Astrocyte (in vitro differentiated cells and primary cell): ENCODE results near the gene NIPAL3.
"Not testable (repeated sequence)": the region's sequence is repeated elsewhere in the genome, so short reads cannot be mapped to it uniquely, and the experiment has no call there.

ENCODE experiments used
- EZH2 ChIP-seq: IDR thresholded peaks from 2 replicates; pipeline ENCODE4 v1.6.1; 2012; ENCODE audit warnings: mild to moderate bottlenecking, low read length, inconsistent platforms; ENCODE audit not compliant: insufficient read depth
- TF ChIP-seq, protein P1 (sequence below): IDR thresholded peaks from 2 replicates; pipeline ENCODE4 v1.5.1; 2011; ENCODE audit warnings: low read depth, mild to moderate bottlenecking, inconsistent platforms, low read length, moderate library complexity; ENCODE audit not compliant: insufficient read depth

DNA sequence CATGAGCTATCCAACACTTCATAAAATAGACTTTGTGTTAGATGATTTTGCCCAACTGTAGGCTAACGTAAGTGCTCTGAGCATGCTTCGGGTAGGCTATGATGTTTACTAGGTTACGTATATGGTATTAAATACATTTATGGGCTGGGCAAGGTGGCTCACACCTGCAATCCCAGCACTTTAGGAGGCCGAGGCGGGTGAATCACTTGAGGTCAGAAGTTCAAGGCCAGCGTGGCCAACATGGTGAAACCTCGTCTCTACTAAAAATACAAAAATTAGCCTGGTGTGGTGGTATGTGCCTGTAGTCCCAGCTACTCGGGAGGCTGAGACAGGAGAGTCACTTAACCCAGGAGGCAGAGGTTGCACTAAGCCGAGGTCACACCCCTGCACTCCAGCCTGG is 77.3 kb downstream of the NIPAL3 start:
- TF ChIP-seq, protein P1, sequence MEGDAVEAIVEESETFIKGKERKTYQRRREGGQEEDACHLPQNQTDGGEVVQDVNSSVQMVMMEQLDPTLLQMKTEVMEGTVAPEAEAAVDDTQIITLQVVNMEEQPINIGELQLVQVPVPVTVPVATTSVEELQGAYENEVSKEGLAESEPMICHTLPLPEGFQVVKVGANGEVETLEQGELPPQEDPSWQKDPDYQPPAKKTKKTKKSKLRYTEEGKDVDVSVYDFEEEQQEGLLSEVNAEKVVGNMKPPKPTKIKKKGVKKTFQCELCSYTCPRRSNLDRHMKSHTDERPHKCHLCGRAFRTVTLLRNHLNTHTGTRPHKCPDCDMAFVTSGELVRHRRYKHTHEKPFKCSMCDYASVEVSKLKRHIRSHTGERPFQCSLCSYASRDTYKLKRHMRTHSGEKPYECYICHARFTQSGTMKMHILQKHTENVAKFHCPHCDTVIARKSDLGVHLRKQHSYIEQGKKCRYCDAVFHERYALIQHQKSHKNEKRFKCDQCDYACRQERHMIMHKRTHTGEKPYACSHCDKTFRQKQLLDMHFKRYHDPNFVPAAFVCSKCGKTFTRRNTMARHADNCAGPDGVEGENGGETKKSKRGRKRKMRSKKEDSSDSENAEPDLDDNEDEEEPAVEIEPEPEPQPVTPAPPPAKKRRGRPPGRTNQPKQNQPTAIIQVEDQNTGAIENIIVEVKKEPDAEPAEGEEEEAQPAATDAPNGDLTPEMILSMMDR = not testable (repeated sequence)
- not testable (repeated sequence) for TF ChIP-seq EZH2
